Endodermal cell (in vitro differentiated cells): Measurements from ENCODE around the gene TSPAN18. TPM values are rescaled to one million over a fixed set of nuclear protein-coding genes. Genes with fewer than 3 reads are reported as not detected.
A peak's percentile ranks its signal among the peaks of the same experiment; 100 is the strongest.

Experiments used
- DNase-seq: peaks from one replicate; pipeline ENCODE4 v3.0.0-alpha.2; 2017
- H3K27ac ChIP-seq: 2 replicates; pipeline ENCODE4 v1.5.1; 2013; ENCODE audit warnings: mild to moderate bottlenecking, low read depth, low read length, moderate library complexity
- H3K27me3 ChIP-seq: 2 replicates; pipeline ENCODE4 v1.6.1; 2013; ENCODE audit warnings: mild to moderate bottlenecking, low read length, moderate library complexity; ENCODE audit not compliant: insufficient read depth, control insufficient read depth, poor library complexity, severe bottlenecking
- H3K36me3 ChIP-seq: 2 replicates; pipeline ENCODE4 v1.7.0; 2013; ENCODE audit warnings: mild to moderate bottlenecking, low read length, moderate library complexity; ENCODE audit not compliant: control insufficient read depth, insufficient read depth
- H3K4me1 ChIP-seq: one replicate; pipeline ENCODE4 v1.7.0; 2013; ENCODE audit warnings: low read length; ENCODE audit not compliant: control insufficient read depth, insufficient read depth
- H3K4me3 ChIP-seq: 2 replicates; pipeline ENCODE4 v1.5.1; 2013; ENCODE audit warnings: mild to moderate bottlenecking, low read length, moderate library complexity
- H3K9ac ChIP-seq: 2 replicates; pipeline ENCODE4 v1.6.1; 2013; ENCODE audit warnings: mild to moderate bottlenecking, low read length, moderate library complexity; ENCODE audit not compliant: poor library complexity, severe bottlenecking; ENCODE audit errors: extremely low read depth
- H3K9me3 ChIP-seq: 2 replicates; pipeline ENCODE4 v1.6.1; 2013; ENCODE audit warnings: mild to moderate bottlenecking, low read length, moderate library complexity; ENCODE audit not compliant: control insufficient read depth
- H3K27ac Mint-ChIP-seq: 2 replicates; pipeline ENCODE4 v1.8.0; 2020; ENCODE audit warnings: mixed read lengths
- H3K27me3 Mint-ChIP-seq: 2 replicates; pipeline ENCODE4 v1.8.0; 2021; ENCODE audit warnings: mild to moderate bottlenecking, mixed read lengths; ENCODE audit not compliant: insufficient read depth
- H3K36me3 Mint-ChIP-seq: 2 replicates; pipeline ENCODE4 v1.8.0; 2020; ENCODE audit warnings: low read depth, mixed read lengths
- H3K4me1 Mint-ChIP-seq: 2 replicates; pipeline ENCODE4 v1.8.0; 2020; ENCODE audit warnings: mixed read lengths
- H3K4me3 Mint-ChIP-seq: 2 replicates; pipeline ENCODE4 v1.8.0; 2020; ENCODE audit warnings: mild to moderate bottlenecking, moderate library complexity, mixed read lengths
- H3K9me3 Mint-ChIP-seq: 2 replicates; pipeline ENCODE4 v1.8.0; 2020; ENCODE audit warnings: mild to moderate bottlenecking, mixed read lengths
- CTCF ChIP-seq: fragments of 200-600 bp; sonication (generic); conservative IDR thresholded peaks from 2 replicates; pipeline ENCODE4 v1.5.0; 2021; ENCODE audit warnings: antibody characterized with exemption, mild to moderate bottlenecking
- WGBS, 2 experiments: methylation state at CpG; one replicate each; pipeline versions ENCODE4 v1.1.5 to v1.1.7; 2013; ENCODE audit warnings: missing lambda C conversion rate in 2 of 2, mixed read lengths in 1 of 2; ENCODE audit not compliant: insufficient coverage in 1 of 2, insufficient read length in 1 of 2; 5-methylcytosine and 5-hydroxymethylcytosine counted together
- total RNA-seq, 2 donors: library from RNA; stranded (reverse); fragmentation: NEBNext Ultra II Directional in 1 of 2; extraction: Animal tissue kit (Norgen Biotek cat#: 25700) in 1 of 2; gene quantifications; 2 replicates in 1 of 2; 3 replicates in 1 of 2; pipeline ENCODE4 v1.2.1, GENCODE V29; 2021

TSPAN18 gene
- total RNA-seq, 2 donors from 2014 or later: 28.0 to 28.7 TPM

- Histone ChIP-seq H3K4me1 (peaks cover 18% of the 10 kb centered on the region), H3K4me3 (no peak overlapping the region), H3K36me3 (no peaks in the 10 kb centered on the region), H3K9me3 (peaks cover 2% of the 10 kb centered on the region), H3K27ac (peak overlapping the region; percentile 37), H3K27me3 (no peaks in the 10 kb centered on the region), H3K9ac (no peak overlapping the region)
- peaks cover 14% of the 10 kb centered on the region for H3K4me1 Mint-ChIP-seq
- TF ChIP-seq CTCF: no peak
- peak overlapping the region; percentile 57 for H3K27ac Mint-ChIP-seq
- no peak for DNase-seq
- peaks cover 5% of the 10 kb centered on the region for H3K27me3 Mint-ChIP-seq
- H3K4me3 Mint-ChIP-seq: no peak overlapping the region
- WGBS, 2 experiments: 72 to 88% methylated on average over 9 to 10 of the region's 10 CpGs
- H3K9me3 Mint-ChIP-seq: no peaks in the 10 kb centered on the region
- H3K36me3 Mint-ChIP-seq: no peaks in the 10 kb centered on the region
Observed at GRCh38 chr11:44893308-44893822, 166.6 kb downstream of the TSPAN18 start.

GRCh38 chr11:44893846-44894617, 167.3 kb downstream of the TSPAN18 start:
- peak overlapping the region; percentile 57 for H3K27ac Mint-ChIP-seq
- TF ChIP-seq CTCF: peak; percentile 99

GRCh38 chr11:44899959-44900358, 173.2 kb downstream of the TSPAN18 start:
- Mint-ChIP-seq H3K27ac (no peak overlapping the region), H3K4me3 (no peak overlapping the region), H3K36me3 (peaks cover 7% of the 10 kb centered on the region), H3K9me3 (peaks cover 10% of the 10 kb centered on the region), H3K27me3 (no peaks in the 10 kb centered on the region), H3K4me1 (peaks cover 6% of the 10 kb centered on the region)
- WGBS, 2 experiments: 80 to 92% methylated on average over 1 to 3 of the region's 3 CpGs
- H3K27ac ChIP-seq: no peak overlapping the region
- H3K4me1 ChIP-seq: no peaks in the 10 kb centered on the region
- H3K9me3 ChIP-seq: peaks cover 11% of the 10 kb centered on the region
- no peak overlapping the region for H3K4me3 ChIP-seq
- TF ChIP-seq CTCF: no peak
- H3K36me3 ChIP-seq: peaks cover 6% of the 10 kb centered on the region
- peak; percentile 90 for DNase-seq
- H3K9ac ChIP-seq: no peak overlapping the region
- H3K27me3 ChIP-seq: no peaks in the 10 kb centered on the region

More at GRCh38 chr11:44893846-44894617, 167.3 kb downstream of the TSPAN18 start:
- Histone ChIP-seq H3K4me3 (no peak overlapping the region), H3K27ac (peak overlapping the region; percentile 37), H3K4me1 (peaks cover 18% of the 10 kb centered on the region), H3K27me3 (no peaks in the 10 kb centered on the region), H3K36me3 (peaks cover 6% of the 10 kb centered on the region), H3K9me3 (peaks cover 8% of the 10 kb centered on the region), H3K9ac (no peak overlapping the region)
- peaks cover 7% of the 10 kb centered on the region for H3K9me3 Mint-ChIP-seq
- H3K27me3 Mint-ChIP-seq: peaks cover 5% of the 10 kb centered on the region
- DNase-seq: peak; percentile 97
- peaks cover 6% of the 10 kb centered on the region for H3K36me3 Mint-ChIP-seq
- H3K4me1 Mint-ChIP-seq: peaks cover 12% of the 10 kb centered on the region
- no peak overlapping the region for H3K4me3 Mint-ChIP-seq
- 48 to 74% methylated on average over 12 to 20 of the region's 21 CpGs for WGBS, 2 experiments
